ENCODE measurements around the gene POLA2.
A peak's percentile ranks its signal among the peaks of the same experiment; 100 is the strongest.
"Not testable (repeated sequence)": the region's sequence is repeated elsewhere in the genome, so short reads cannot be mapped to it uniquely, and the experiment has no call there.

POLA2 gene

DNA sequence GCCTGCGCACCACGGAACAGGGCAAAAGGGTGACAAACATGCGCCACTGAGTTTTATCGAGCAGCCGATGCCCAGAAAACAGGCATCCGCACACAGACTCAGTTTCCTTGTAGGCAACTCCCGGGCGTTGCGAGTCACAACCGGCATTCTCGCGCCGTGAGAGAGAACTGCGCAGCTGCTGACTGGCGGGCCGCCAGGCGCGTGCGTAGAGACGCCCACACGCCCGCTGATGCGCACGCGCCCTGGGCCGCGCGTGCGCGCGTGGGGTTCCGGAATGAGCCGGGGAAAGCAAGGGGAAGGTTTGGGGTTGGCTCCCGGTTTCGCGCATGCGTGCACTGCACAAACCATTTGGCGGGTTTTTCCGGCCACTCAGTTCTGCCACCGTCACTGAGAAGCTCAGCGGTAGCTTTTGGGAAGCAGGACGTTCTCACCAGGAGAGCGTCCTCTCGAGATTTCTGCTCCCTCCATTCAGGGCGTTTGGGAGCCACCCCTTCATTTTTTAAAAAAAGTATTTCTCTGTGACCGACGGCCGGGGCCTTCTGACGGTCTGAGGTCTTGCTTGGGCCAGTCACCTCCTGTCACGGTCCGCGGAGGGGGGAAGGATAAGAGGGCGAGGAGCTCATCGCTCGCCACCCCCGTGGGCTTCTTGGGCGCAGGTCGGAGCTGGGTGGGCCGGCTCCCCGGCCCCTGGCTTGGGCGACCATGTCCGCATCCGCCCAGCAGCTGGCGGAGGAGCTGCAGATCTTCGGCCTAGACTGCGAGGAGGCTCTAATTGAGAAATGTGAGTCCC is at the start of gene POLA2:
POLA2 (plus strand) TSS at position 372 of the 790 bp plus-strand sequence; CDS start at position 703, 331 bp downstream.
- peak; percentile 98 for DNase-seq (ENCODE audit: low spot score)

GRCh38 chr11:65212226-65212801 is 49.4 kb upstream of the POLA2 start:
- DNase-seq (ENCODE audit: low spot score): no peak

DNA sequence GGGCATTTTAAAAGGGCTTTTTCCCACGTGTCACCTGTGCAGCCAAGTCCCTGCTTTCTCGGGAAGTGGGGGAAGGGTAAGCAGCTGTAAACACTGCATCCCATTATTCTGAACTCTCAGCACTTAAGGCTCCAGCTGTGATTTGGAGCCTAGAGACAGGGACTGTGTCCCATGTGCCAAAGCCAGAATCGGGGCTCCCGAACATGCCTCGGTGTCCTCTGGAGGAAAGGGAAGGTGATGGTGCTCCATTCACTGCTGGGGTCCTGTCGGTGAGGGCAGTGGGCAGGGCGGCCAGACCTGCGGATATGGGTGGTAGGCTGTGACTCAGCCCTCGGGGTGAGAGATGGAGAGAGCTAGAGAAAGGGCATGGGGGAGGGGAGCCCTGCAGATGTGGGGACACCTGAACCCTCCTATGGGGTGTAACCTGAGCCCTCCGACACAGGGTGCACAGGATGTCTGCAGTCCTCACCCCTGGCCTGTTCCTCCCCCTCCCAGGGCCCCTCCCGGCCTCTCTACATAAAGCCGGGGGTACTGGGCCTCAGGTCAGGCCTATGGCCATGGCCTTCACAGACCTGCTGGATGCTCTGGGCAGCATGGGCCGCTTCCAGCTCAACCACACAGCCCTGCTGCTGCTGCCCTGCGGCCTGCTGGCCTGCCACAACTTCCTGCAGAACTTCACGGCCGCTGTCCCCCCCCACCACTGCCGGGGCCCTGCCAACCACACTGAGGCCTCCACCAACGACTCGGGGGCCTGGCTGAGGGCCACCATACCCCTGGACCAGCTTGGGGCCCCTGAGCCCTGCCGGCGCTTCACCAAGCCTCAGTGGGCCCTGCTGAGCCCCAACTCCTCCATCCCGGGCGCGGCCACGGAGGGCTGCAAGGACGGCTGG is 48.2 kb upstream of the POLA2 start:
- DNase-seq (ENCODE audit: low spot score): no peak

- DNase-seq (ENCODE audit: low spot score): no peak
These were observed 47.4 kb upstream of the POLA2 start for GRCh38 chr11:65214212-65214845.

DNA sequence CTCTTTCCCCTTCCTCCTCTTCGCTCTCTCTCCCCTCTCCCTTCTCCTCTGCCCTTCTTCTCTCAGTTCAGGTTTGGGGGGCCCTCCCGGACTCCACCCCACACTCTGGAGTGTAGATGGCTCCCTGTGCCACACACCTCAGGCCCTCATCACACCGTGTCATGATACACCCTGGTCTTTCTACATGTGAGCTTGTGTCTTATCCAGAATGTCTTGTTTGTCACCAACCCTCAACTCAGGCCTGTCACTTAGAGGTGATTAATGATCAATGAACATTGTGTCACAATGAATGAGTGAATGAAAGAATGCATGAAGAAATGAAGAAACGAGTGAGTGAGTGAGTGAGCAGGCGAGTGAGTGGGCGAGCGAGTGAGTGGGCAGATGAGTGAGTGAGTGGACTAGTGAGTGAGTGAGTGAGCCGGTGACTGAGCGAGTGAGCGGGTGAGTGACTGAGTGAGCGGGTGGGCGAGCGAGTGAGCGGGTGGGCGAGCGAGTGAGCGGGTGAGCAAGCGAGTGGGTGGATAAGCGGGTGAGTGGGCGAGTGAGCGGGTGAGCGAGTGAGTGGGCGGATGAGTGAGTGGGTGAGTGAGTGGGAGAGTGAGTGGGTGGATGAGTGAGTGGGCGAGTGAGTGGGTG is 46.2 kb upstream of the POLA2 start:
- DNase-seq (ENCODE audit: low spot score): no peak

DNA sequence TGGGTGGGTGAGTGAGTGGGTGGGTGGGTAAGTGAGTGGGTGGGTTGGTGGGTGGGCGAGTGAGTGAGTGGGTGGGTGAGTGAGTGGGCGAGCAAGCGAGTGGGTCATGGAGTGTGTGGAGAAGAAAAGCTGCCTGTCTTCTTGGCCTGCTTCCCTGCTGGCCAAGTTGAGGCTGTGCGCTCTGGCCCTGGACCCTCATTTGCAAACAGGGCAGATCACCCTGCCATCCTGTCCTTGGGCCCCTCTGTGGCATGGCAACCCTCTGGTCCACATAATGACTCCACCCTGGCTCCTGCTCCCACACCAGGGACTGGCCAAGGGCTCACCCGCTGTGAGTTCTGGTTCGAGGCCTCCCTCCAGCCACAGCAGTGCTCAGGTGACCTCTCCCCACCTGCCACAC is 44.9 kb upstream of the POLA2 start:
- DNase-seq (ENCODE audit: low spot score): no peak

- DNase-seq (ENCODE audit: low spot score): no peak
These were observed 44.0 kb upstream of the POLA2 start for GRCh38 chr11:65217441-65218423.

GRCh38 chr11:65218446-65218845 is 43.3 kb upstream of the POLA2 start:
- no peak for DNase-seq (ENCODE audit: low spot score)

DNA sequence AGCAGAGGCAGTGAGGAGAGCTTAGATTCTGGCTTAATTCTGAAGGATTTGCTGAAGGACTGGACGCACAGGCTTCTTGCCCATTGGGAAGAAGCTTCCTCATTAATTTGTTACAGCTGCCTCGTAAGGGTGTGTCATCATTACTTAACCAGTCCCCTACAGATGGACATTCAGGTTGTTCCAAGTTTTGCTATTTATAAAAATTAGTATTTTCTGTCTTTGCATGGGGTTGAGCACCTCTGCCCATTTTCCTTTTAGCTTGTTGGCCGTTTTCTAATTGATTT is 41.9 kb upstream of the POLA2 start:
- DNase-seq (ENCODE audit: low spot score): no peak

DNA sequence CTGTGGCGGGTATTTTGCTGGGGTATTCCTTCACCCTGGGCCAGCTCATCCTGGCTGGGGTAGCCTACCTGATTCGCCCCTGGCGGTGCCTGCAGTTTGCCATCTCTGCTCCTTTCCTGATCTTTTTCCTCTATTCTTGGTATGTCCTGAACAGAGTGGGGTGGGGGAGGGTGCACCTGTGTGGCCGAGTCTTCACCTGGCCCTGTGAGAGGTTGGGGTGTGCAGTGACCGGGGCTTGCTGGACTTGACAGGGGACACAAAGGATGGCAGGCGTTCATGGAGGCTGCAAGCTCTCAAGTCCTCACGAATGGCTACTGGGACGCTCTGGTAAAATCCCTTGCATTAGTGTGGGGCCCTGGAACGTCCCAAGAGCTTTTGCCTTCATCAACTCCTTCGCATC is 40.7 kb upstream of the POLA2 start:
- no peak for DNase-seq (ENCODE audit: low spot score)

- DNase-seq (ENCODE audit: low spot score): no peak
These were observed 38.8 kb upstream of the POLA2 start for GRCh38 chr11:65223011-65223410.

DNA sequence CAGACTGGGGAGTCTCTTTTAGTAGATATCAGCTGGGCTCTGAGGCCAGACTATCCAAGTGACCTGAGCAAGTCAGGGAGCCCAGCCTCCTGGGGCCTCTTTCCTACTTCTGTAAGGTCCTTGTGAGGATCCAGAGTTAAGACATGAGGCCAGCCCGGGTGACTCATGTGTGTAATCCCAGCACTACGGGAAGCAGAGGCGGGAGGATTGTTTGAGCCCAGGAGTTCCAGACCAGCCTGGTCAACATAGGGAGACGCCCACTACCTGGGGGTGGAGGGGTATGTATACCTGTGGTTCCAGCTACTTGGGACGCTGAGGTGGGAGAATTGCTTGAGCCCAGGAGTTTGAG is 36.9 kb upstream of the POLA2 start:
- DNase-seq (ENCODE audit: low spot score): no peak

GRCh38 chr11:65225279-65226102 is 36.3 kb upstream of the POLA2 start:
- DNase-seq (ENCODE audit: low spot score): peak; percentile 36

- no peak for DNase-seq (ENCODE audit: low spot score)
These were observed 35.7 kb upstream of the POLA2 start for GRCh38 chr11:65226103-65226442.

DNA sequence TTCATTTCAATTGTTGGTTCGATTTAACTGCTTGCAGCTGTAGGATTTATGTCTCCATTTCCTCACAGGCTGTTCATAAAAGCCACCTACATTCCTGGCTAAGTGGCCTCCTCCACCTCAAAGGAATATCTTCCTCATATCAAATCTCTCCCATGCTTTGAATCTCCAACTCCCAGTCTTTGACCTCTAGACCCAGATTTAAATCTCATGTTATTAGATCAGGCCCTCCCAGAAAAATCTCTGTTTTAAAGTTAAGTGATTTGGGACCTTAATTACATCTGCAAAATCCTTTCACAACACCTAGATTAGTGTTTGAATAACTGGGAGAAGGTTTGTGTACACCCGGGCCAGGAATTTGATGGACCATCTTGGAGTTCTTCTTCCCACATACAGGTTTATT is 33.9 kb upstream of the POLA2 start:
- no peak for DNase-seq (ENCODE audit: low spot score)

DNA sequence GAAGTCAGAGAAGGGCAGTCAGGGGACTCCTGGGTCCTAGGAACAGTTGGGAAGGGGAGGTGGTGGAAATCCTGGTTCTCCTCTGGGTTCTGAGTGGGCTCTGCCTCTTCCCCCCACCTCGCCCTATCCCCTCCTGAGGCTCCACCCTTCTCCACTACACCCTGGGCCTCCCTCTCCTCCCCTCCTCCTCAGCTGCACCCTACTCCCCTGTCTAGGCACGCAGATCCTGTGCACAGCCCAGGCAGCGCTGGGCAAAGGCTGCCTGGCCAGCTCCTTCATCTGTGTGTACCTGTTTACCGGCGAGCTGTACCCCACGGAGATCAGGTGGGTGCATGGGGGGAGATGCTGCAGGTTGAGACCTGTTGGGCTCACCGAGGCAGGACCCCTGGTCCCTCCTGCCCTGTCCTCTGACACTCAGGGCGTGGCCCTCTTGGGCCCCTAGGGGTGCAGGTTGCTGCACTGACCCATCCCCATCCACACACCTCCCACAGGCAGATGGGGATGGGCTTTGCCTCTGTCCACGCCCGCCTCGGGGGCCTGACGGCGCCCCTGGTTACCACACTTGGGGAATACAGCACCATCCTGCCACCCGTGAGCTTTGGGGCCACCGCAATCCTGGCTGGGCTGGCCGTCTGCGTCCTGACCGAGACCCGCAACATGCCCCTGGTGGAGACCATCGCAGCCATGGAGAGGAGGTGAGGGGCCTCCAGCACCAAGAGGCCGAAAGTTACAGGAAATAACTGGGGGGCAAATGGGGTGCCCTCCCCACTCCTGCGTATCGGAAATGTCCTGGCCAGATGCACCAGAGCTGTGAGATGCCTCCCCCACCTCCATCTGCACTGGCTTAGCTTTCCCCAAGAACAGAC is 25.3 kb upstream of the POLA2 start:
- no peak for DNase-seq (ENCODE audit: low spot score)

DNA sequence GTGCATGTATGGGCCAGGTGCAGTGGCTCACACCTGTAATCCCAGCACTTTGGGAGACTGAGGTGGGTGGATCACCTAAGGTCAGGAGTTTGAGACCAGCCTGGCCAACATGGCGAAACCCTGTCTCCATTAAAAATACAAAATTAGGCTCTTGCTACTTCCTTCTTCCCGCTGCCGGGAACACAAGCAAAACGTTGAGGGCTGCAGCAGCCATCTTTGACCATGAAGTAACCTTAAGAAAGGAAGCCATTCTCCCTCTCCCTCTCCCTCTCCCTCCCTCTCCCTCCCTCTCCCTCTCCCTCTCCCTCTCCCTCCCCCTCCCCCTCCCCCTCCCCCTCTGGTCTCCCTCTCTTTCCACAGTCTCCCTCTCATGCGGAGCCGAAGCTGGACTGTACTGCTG is 23.5 kb upstream of the POLA2 start:
- not testable (repeated sequence) for DNase-seq (ENCODE audit: low spot score)

DNA sequence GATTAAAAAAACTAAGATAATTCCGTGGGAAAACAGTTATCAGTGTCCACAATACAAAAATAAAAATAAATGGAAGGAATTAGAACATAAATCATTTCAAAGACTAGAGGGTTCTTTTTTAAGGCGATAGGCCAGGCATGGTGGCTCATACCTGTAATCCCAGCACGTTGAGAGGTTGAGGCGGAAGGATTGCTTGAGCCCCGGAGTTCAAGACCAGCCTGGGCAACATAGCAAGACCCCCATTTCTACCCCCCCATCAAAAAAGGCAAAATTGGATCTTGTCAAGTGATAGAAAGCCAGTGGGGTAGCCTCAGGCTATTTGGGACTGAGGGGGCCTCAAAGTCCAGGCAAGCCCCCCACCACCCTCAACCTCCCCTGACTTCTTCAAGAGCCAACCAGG is 20.6 kb upstream of the POLA2 start:
- DNase-seq (ENCODE audit: low spot score): no peak

- DNase-seq (ENCODE audit: low spot score): no peak
These were observed 20.1 kb upstream of the POLA2 start for GRCh38 chr11:65241692-65242091.
